Breast epithelium (tissue), 3 donors: ENCODE measurements around the gene PCSK7.

Source experiments
- CTCF ChIP-seq, 3 donors: fragments of 450-650 bp; IDR thresholded peaks; one replicate each; pipeline ENCODE4 v1.5.1; 2016 to 2017; ENCODE audit warnings: antibody characterized with exemption in 3 of 3, mild to moderate bottlenecking in 3 of 3, moderate library complexity in 3 of 3
- POLR2AphosphoS5 ChIP-seq, 3 donors: sonication (generic); formaldehyde crosslinking; IDR thresholded peaks; one replicate each; pipeline ENCODE4 v1.6.1; 2017; ENCODE audit warnings: antibody characterized with exemption in 3 of 3

- no peak for TF ChIP-seq POLR2AphosphoS5 (IDR thresholded peaks at IDR 0.05)
- TF ChIP-seq CTCF (IDR thresholded peaks at IDR 0.05): no peak
Observed at GRCh38 chr11:117279711-117280376, 48.0 kb upstream of the PCSK7 start.
